ENCODE data around the gene PPM1A.
A peak's percentile ranks its signal among the peaks of the same experiment; 100 is the strongest.

The PPM1A gene

DNA sequence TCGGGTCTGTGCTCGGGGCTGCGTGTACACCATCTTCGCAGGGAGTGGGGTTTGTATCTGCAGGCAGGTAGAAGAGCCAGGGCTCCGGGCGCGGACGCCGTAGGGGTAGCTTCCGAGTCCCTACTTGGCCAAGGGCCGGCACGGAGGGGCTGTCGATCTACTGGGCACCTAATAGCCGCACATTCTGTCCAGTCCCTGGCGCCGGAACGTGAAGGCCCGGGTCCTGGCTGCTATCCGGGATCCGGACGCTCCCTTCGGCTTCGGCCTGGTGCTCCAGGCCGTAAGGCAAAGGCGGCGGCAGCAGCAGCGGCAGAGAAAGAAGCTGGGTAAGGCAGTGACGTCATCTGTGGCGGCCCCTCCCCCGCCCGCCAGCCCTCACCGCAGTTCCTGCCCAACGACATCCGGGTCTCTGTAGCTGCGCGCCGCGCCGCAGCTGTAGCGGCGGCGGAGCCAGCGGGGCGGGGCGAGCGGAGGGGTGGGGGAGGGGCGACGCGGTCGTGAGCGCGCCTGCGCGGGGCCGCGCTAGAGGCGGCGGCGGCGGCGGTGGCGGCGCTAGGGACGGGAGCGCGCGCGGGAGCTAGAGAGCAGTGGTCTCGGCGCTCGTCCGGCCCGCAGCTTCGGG is at the start of gene PPM1A:
Gene PPM1A (plus strand): TSS at position 525 of the 622 bp plus-strand sequence. CDS start 33,483 bp downstream, outside the sequence.
- DNase-seq, result peak; percentile 61

DNA sequence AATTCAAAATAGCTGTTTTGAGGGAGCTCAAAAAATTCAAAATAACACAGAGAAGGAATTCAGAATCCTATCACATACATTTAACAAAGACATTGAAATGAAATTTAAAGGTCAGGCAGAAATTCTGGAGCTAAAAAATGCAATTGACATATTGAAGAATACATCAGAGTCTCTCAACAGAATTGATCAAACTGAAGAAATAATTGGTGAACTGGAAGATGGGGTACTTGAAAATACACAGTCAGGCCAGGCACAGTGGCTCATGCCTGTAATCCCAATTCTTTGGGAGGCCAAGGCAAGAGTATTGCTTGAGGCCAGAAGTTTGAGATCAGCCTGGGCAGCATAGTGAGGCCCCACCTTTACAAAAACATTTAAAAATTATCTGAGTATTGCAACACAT is 49.7 kb upstream of the PPM1A start:
- DNase-seq, result no peak

DNA sequence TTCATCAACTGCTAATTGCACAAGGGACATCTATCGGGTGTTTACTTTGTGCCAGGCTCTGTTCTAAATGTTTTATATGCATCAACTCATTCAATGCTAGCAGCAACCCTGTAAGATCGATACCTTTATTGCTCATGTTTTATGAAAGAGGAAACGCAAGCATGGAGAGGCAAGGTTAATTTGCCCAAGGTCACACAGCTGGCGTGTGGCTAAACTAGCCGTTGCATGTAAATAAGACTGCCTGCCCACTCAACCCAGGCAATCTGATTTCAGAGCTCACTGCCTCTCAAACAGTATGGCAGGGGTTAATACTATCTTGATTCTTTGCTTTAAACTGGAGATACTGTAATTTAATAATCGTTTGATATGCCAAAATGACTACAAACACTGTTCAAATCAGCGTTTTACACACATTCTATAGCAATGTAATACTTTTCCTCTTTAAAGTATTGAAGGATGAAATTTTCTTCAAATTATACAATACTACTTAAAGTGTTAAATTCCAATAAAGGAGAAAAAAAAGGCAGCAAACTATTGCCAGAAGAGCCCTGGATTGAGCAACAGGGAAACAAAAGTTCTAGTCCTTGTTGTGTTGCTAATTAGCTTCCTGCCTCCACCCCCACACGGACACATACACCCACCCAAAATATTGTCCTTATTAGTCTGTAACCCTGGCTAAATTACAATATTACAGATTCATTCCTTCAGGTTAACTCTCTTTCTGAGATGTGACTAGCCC is 44.7 kb upstream of the PPM1A start:
- DNase-seq, result no peak

DNA sequence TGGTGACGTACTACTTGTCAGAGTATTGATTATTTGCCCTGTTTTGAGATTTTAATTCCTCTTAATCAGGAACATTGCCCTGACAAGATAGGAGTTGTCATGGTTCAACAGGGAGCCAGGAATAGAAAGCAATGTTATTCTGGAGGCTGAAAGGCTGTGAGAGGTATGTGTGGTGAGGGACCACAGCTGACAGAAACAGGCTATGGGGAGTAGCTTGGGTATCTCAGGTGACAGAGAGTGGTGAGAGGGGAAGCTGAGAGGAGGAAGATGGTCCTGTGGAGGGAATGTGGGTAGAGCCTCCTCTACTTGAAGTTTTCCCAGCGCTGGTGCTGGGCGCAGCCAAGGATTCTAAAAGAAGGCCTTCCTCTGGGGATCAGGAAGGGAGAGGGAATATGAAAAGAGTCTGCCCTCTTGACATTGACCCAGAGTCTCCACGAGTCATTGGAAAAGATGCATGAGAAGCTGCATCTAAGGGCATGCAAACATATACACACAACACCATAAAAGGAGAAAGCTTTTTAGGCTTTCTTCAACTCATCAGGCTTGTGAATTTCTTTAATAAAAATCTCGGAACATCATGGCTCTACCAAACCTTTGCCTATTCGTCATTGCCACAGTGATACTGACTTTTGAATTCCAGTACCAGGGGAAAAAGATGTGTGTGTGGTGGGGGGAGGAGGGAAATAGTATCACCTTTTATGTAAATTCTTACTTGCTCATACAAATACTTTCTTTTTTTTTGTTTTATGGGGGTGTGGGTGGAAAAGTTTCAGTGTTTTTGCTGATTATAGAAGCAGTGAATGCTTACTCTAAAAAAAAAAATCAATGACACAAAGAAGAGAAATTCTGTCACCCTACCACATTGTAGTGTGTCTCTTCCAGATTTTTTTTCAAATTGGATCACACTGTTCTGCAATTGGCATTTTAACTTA is 43.9 kb upstream of the PPM1A start:
- no peak for DNase-seq

DNA sequence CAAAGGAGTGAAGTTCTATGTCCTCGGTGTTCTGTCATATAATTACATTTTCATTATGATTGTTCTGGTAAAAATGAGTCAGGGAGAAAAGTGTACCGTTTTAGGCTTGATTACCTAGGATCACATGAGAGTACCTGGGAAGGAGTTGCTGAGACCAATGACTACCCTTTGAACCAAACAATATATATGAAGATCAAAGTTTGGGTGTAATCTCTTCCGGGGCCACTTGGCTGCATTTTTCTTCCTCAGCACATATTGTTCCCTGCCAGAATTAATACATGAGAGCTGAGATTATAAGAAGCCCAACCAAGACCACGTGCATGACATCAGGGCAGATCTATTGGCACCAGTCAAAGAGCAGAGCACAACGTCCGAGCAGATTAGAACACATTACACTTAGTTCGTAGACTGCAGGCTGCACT is 42.8 kb upstream of the PPM1A start:
- DNase-seq, result no peak

GRCh38 chr14:60206837-60207533 is 42.0 kb upstream of the PPM1A start:
- DNase-seq, result no peak

DNA sequence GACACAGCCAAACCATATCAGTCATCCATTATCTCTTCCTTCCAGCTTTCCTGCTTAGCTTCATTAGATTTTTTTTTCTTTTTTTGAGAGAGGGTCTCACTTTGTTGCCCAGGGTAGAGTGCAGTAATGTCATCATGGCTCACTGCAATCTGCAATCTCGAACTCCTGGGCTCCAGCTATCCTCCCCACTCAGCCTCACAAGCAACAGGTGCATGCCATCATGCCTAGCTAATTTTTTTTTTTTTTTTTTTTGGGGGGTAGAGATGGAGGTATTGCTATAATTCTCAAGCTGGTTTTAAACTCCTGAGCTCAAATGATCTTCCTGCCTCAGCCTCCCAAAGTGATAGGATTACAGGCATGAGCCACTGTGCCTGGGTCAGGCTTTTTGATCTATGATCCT is 38.3 kb upstream of the PPM1A start:
- no peak for DNase-seq

DNA sequence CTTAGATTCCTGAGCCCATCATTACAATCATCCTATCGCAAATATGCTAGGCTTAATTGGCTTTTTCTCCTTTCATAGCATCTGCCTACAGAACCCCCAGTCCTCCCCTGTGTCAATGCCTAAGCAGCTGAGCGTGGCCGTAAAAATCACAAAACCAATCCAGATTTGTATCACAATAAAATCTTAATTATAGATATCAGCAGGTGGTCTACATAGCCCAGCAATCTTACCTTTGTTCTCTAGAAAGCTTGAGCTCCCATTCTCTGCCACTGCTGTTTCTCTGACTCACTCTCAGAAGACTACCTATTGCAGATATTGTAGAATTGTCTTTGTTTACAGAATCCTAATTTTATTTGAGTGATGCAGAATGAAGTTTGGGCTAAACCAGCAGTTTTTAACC is 37.9 kb upstream of the PPM1A start:
- DNase-seq, result no peak

GRCh38 chr14:60212503-60213371 is 36.3 kb upstream of the PPM1A start:
- no peak for DNase-seq

DNA sequence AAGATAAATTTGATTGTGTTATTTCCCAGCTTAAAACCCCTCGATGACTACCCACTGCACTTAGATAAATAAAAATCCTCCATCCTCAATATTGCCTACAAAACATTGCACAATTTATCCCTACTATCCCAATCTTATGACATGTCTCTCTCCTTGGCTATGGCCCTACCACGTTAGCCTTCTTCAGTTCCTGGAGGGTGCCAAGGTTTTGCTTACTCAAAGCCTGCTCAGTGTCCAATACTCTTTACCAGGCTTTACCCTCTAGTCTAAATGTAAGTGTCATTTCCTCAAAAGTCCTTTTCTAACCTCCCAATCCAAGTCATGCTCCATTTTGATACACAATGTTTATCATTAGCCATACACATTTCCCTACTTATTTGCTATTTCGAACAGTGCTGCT is 35.0 kb upstream of the PPM1A start:
- no peak for DNase-seq

- no peak for DNase-seq
Measured at GRCh38 chr14:60214415-60215126, 34.5 kb upstream of the PPM1A start.

DNA sequence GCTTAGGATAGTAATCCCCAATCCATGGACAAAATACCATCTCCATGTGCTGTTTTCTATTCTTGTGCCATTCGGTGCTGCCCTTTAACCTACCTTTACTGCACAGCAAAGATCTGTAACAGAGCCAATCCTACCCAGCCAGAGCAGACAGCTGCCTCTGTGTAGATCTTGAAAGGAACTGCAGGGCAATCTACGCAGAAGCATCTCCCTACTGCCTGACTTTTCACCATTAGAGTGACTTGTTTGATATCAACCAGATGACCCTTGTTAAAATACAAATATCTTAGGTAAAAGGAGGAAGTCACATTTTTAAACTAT is 33.9 kb upstream of the PPM1A start:
- DNase-seq, result no peak

GRCh38 chr14:60215520-60216420 is 33.3 kb upstream of the PPM1A start:
- DNase-seq, result no peak

DNA sequence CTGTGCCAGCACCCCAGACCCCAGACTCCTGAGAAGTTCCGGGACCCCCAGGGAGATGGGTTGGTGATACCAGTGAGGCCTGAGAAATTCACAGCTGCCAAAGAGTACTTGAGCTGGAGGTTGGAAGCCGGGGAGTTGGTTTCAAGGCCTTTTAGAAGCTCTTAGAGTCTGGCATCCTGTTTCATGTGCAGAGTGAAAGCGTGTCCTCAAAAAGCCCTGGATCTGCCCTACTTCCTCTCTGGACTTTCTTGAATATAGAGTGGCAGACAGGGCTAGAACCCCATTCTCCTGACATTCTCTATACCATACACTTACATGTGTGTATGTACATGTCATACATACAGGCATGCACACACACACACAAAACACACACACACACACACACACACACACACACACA is 31.3 kb upstream of the PPM1A start:
- DNase-seq, result no peak

DNA sequence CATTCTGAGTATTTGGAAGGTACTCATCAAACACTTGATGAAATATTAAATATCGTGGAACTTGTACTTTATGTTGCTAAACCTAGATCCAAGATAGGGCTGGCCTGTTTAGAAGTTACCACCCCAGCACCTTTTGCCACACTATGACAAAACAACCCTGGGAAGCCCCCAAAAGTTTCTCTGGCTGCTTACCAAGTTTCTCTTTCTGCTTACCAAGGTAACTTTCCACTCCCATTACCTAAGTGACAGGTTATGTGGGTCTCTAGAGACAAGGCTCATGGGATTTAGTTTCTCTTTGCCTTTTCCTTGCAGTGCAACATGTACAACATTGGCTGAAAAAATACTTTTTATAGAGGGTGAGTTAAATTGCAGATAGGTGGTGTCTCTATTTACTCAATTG is 28.9 kb upstream of the PPM1A start:
- DNase-seq, result no peak

DNA sequence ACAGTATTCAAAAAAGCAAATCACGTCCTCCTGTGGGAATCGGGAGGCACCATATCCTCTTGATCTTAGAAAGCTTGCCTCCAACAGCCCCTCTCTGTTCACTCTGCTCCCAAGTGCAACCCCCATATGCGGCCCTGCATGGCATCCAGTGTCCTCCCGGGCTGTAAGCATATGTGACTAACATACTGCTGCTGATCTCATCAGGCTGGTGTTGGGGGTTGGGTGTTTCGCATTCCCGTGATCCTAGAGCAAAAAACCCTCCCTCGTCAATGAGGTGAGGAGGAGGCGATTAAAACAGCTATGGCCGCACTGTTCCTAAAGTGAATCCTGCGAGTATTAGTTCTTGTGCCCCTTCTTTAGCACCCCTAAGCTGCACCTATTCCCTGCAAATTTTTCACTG is 28.1 kb upstream of the PPM1A start:
- no peak for DNase-seq

DNA sequence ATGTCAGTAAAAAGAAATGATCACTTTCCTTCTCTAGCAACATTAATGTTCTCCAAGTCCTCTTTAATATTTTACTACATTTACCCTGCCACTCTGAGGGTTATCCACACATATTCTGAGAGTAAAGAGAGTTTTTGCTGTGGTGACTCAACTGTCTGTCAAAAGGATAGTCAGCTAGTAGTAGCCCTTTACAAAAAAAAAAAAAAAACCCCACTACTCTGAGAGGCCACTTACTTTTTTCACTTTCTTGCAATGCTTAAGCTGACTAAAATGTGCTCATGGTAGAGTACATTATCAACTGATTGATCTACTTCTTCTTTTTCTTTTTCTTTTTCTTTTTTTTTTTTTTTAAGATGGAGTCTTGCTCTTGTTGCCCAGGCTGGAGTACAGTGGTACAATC is 27.6 kb upstream of the PPM1A start:
- no peak for DNase-seq

- no peak for DNase-seq
Measured at GRCh38 chr14:60222820-60223219, 26.2 kb upstream of the PPM1A start.

- no peak for DNase-seq
Measured at GRCh38 chr14:60225265-60225664, 23.8 kb upstream of the PPM1A start.

DNA sequence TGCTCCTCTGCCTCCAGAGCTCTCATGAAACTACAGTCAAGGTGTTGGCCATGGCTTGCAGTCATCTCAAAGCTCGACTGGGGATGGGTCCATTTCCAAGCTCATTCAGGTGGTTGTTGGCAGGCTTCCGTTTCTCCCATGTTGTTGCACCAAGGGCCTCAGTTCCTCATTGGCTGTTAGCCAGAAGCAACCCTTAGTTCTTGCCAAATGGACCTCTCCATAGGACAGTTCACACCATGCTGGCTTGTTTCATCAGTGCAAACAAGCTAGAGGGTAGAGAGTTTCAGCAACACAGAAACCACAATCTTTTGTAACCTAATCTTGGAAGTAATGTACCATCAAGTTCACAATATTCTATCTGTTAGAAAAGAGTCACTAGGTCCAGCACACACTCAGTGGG is 22.7 kb upstream of the PPM1A start:
- peak; percentile 9 for DNase-seq

Data from SIG-M5 (cell line).